ENCODE data around the gene MCF2L. TPM values are rescaled to one million over a fixed set of nuclear protein-coding genes. Genes with fewer than 3 reads are reported as not detected.

MCF2L gene
- total and polyA plus RNA-seq, 2 experiments from 2014 or later, result 4.8 to 25.6 TPM

DNA sequence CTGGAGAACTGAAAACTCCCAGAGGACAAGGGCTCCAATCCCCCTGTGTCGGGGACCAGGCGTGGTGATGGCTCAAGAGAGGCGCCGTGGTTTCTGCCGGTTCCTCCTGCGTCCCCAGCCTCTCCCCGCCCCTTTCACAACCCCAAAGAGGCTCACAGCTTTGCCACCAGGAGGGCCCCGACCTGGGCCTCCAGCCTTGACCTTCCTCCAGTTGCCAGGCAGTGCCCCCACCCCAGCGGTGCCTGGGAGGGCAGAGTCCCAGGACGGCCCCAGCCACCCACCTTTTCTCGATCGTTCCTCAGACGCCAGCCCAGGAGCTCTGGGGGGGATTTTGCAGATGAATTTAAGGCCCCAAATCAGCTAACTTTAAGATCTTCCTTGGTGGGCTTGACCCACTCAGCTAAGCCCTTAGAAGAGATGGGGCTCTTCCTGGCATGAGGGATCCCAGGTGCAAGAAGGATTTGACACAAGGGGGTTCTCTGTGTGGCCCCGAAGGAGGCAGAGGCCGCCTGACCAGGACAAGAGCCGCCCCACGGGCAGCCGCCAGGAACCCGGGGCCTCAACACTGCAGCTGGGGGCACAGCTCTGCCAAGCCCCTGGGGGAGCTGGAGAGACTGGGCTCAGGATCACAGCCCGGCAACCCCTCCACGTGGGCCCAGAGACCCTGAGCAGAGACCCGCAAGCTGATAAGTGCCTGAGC, 47.0 kb downstream of the MCF2L start:
- Histone ChIP-seq H3K36me3 (ENCODE audit: insufficient read depth) (no peaks in the 10 kb centered on the region), H3F3A (replicated peaks; ENCODE audit: low read depth) (no peaks in the 10 kb centered on the region), H3K9me2 (ENCODE audit: insufficient read depth) (no peaks in the 10 kb centered on the region), H2AFZ (no peak overlapping the region), H3K4me2 (no peak overlapping the region), H3K4me1 (ENCODE audit: insufficient read depth) (no peaks in the 10 kb centered on the region), H3K27ac (ENCODE audit: low read depth) (no peak overlapping the region), H3K27me3 (ENCODE audit: insufficient read depth) (no peaks in the 10 kb centered on the region), H3K4me3 (no peak overlapping the region), H3K79me2 (replicated peaks; ENCODE audit: insufficient read depth) (no peaks in the 10 kb centered on the region), H4K20me1 (replicated peaks; ENCODE audit: insufficient read depth) (no peaks in the 10 kb centered on the region)
- Mint-ChIP-seq H3K9me3 (peaks cover 8% of the 10 kb centered on the region), H3K4me1 (no peaks in the 10 kb centered on the region; the same call in 2 of the 3 replicates), H3K27me3 (ENCODE audit: insufficient read depth, low read depth, poor library complexity) (peaks cover 7% of the 10 kb centered on the region), H3K4me3 (no peak overlapping the region), H3K27ac (no peak overlapping the region), H3K36me3 (ENCODE audit: low read depth) (peaks cover 5% of the 10 kb centered on the region)
- TF ChIP-seq CREB1 (CRISPR knock-in tag; IDR thresholded peaks at IDR 0.05; ENCODE audit: low read depth) (no peak), ZNF331 (CRISPR knock-in tag; IDR thresholded peaks at IDR 0.05; ENCODE audit: low read depth) (no peak), NANOG (IDR thresholded peaks at IDR 0.05; ENCODE audit: borderline replicate concordance) (no peak), EZH2phosphoT487 (IDR thresholded peaks at IDR 0.05; ENCODE audit: unreplicated experiment) (no peak)
- TF ChIP-seq, protein P1, sequence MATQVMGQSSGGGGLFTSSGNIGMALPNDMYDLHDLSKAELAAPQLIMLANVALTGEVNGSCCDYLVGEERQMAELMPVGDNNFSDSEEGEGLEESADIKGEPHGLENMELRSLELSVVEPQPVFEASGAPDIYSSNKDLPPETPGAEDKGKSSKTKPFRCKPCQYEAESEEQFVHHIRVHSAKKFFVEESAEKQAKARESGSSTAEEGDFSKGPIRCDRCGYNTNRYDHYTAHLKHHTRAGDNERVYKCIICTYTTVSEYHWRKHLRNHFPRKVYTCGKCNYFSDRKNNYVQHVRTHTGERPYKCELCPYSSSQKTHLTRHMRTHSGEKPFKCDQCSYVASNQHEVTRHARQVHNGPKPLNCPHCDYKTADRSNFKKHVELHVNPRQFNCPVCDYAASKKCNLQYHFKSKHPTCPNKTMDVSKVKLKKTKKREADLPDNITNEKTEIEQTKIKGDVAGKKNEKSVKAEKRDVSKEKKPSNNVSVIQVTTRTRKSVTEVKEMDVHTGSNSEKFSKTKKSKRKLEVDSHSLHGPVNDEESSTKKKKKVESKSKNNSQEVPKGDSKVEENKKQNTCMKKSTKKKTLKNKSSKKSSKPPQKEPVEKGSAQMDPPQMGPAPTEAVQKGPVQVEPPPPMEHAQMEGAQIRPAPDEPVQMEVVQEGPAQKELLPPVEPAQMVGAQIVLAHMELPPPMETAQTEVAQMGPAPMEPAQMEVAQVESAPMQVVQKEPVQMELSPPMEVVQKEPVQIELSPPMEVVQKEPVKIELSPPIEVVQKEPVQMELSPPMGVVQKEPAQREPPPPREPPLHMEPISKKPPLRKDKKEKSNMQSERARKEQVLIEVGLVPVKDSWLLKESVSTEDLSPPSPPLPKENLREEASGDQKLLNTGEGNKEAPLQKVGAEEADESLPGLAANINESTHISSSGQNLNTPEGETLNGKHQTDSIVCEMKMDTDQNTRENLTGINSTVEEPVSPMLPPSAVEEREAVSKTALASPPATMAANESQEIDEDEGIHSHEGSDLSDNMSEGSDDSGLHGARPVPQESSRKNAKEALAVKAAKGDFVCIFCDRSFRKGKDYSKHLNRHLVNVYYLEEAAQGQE (IDR thresholded peaks at IDR 0.05; ENCODE audit: unreplicated experiment), result no peak
- TF ChIP-seq, protein P2, sequence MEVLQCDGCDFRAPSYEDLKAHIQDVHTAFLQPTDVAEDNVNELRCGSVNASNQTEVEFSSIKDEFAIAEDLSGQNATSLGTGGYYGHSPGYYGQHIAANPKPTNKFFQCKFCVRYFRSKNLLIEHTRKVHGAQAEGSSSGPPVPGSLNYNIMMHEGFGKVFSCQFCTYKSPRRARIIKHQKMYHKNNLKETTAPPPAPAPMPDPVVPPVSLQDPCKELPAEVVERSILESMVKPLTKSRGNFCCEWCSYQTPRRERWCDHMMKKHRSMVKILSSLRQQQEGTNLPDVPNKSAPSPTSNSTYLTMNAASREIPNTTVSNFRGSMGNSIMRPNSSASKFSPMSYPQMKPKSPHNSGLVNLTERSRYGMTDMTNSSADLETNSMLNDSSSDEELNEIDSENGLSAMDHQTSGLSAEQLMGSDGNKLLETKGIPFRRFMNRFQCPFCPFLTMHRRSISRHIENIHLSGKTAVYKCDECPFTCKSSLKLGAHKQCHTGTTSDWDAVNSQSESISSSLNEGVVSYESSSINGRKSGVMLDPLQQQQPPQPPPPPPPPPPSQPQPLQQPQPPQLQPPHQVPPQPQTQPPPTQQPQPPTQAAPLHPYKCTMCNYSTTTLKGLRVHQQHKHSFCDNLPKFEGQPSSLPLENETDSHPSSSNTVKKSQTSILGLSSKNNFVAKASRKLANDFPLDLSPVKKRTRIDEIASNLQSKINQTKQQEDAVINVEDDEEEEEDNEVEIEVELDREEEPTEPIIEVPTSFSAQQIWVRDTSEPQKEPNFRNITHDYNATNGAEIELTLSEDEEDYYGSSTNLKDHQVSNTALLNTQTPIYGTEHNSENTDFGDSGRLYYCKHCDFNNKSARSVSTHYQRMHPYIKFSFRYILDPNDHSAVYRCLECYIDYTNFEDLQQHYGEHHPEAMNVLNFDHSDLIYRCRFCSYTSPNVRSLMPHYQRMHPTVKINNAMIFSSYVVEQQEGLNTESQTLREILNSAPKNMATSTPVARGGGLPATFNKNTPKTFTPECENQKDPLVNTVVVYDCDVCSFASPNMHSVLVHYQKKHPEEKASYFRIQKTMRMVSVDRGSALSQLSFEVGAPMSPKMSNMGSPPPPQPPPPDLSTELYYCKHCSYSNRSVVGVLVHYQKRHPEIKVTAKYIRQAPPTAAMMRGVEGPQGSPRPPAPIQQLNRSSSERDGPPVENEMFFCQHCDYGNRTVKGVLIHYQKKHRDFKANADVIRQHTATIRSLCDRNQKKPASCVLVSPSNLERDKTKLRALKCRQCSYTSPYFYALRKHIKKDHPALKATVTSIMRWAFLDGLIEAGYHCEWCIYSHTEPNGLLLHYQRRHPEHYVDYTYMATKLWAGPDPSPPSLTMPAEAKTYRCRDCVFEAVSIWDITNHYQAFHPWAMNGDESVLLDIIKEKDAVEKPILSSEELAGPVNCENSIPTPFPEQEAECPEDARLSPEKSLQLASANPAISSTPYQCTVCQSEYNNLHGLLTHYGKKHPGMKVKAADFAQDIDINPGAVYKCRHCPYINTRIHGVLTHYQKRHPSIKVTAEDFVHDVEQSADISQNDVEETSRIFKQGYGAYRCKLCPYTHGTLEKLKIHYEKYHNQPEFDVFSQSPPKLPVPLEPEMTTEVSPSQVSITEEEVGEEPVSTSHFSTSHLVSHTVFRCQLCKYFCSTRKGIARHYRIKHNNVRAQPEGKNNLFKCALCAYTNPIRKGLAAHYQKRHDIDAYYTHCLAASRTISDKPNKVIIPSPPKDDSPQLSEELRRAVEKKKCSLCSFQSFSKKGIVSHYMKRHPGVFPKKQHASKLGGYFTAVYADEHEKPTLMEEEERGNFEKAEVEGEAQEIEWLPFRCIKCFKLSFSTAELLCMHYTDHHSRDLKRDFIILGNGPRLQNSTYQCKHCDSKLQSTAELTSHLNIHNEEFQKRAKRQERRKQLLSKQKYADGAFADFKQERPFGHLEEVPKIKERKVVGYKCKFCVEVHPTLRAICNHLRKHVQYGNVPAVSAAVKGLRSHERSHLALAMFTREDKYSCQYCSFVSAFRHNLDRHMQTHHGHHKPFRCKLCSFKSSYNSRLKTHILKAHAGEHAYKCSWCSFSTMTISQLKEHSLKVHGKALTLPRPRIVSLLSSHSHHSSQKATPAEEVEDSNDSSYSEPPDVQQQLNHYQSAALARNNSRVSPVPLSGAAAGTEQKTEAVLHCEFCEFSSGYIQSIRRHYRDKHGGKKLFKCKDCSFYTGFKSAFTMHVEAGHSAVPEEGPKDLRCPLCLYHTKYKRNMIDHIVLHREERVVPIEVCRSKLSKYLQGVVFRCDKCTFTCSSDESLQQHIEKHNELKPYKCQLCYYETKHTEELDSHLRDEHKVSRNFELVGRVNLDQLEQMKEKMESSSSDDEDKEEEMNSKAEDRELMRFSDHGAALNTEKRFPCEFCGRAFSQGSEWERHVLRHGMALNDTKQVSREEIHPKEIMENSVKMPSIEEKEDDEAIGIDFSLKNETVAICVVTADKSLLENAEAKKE (CRISPR knock-in tag; IDR thresholded peaks at IDR 0.05), result no peak
- ATAC-seq, result no peak
- DNase-seq (ENCODE audit: low spot score), result no peak
